Superior temporal gyrus (tissue), 1 donor: ENCODE results near the gene GCAT.
A peak's percentile ranks its signal among the peaks of the same experiment; 100 is the strongest.

Experiments
- DNase-seq: peaks from one replicate; pipeline ENCODE4 v3.0.0-alpha.2; 2016; ENCODE audit errors: extremely low spot score

Gene GCAT

DNA sequence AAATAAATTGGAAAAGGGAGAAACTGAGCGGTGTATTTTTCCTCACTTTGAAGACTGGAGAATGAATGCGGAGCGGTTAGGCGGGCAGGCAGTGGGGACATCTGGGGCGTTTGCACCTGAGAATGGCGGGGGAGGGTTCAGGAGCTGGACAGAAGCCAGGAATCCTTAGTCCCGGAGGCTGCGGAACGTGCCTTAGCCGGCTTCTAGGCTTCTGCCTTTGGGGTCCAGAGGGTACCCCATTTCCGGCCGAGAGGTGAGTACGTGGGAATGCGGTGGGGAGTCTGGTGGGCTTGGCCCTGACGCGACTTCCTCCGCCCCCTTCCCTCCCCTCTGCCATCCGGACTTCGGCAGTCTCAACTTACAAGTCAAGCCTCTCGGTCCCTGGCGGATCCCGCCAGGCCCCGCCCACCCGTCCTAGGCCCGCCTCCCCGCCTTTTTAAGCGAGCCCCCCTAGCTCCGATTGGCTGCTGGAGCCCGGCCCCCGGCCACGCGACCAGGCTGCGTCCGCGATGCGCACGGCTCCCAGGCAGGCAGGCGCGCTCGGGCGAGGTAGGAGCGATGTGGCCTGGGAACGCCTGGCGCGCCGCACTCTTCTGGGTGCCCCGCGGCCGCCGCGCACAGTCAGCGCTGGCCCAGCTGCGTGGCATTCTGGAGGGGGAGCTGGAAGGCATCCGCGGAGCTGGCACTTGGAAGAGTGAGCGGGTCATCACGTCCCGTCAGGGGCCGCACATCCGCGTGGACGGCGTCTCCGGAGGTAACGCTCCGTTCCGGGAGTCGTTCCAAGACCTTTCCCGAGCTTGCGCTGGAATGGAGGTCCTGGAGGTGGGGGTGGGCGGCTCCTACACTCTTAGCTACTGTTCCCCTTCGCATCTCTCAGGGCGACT lies at the start of gene GCAT:
Gene GCAT, plus strand, starts transcription at position 525 of the 884 bp plus-strand sequence. Its CDS starts 34 bp downstream, at position 559.
- peak; percentile 90 for DNase-seq

DNA sequence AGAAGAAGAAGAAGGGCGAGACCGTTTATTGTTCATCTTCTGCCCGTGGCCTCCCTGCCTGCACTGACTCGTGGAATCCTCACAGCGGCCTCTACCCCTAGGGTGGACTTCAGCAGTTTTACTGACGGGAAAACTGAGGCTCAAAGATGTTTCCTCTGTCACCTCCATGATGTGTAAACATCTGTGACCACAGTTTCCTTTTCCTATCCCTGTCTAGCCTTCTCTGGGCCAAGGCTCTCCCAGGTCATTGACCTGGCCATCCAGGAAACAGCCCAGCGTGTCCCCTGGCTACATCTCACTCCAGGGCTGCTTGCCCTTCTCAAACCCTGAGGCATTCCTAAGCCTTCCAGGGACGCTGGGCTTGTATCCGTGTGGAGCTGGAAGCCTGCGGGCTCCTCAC lies 49.0 kb upstream of the GCAT start:
- DNase-seq, result no peak

DNA sequence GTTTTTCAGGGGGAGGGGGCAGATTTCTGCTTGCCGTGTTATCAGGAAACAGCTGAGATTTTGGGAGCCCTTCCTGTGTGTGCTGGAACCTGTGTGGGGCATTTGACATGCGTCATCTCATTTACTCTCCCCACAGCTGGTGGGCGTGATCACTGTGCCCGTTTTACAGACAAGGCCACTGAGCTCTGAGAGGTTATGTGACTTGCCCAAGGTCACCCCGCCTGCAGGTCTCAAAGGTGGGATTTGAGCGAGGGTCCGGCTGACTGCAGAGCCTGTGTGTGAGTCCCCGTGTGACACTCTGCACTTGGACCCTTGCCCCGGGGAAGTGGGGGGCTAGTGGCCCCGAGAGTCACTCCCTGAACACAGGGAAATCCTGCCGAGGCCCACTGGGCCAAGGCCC lies 48.5 kb upstream of the GCAT start:
- no peak for DNase-seq

DNA sequence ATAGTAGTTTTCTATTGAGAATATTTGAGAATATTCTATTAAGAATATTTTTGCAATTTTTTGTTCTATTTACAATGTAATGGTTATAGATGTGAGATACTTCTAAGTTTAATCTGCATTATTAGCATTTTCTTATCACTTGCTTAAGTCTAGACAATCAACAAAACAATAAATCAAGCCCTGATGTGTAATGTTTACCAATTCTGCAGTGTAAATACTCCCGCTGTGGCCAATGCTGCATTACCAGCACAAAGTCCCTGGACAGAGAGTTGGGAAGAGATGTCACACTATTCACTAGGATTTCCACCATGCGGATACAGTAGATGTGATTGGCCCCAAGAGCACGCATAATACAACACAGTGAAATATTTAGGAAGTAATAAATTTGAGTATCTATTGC lies 47.6 kb upstream of the GCAT start:
- no peak for DNase-seq

DNA sequence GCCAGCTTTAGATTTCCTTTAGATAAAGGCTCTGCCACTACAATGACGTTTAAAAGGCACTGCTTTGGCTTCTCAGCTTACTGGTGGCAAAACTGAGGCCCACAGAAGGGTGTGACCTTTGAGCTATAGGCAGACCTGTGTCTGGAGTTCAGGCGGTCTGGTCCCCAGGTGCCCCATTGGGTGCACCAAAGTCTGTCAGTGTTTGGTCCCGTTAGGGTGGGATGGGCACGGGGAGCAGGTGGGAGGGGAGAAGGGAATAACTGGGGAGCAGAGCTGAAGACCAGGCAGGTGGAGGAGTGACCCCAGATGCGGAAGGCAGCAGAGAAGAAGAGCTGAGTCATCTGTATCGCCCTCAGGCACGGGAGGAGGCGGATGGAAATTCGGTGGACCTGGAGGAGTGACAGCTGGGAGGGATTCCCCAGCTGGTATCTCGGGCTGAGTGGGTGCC lies 45.3 kb upstream of the GCAT start:
- DNase-seq, result no peak

DNA sequence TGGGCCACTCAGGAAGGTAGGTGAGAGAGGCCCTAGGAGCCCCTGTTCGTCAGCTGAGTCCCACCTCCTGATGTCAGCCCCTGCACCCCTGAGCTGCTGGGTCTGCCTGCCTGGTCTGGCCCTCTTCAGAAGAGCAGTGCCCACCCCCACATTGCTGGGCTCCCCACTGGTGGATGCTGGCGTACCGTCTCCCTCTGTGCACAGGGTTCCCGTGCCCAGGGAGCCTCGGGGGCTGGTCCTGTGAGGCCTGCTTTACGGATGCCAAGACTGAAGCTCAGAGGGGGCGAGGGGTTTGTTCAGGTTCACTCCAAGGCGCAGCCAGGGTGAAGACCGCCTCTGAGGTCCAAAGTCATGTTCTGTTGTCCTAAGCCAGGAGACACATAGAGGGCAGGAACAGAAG lies 44.7 kb upstream of the GCAT start:
- DNase-seq, result no peak

DNA sequence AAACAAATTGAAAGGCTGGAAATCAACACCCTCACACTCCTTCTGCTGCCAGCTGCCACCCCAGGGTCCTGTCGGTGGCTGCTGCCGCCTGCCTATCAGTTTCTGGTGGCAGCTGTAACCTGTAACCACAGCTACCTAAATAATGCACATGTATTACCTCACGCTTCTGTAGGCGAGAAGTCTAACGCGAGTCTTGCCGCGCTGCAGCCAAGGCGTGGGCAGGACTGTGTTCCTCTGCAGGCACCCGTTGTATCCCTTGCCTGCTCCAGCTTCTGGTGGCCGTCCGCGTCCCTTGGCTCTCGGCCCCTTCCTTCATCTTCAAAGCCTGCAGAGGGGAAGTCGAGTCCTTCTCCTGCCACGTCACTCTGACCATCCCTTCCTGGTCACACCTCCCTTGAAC lies 44.1 kb upstream of the GCAT start:
- DNase-seq, result no peak

DNA sequence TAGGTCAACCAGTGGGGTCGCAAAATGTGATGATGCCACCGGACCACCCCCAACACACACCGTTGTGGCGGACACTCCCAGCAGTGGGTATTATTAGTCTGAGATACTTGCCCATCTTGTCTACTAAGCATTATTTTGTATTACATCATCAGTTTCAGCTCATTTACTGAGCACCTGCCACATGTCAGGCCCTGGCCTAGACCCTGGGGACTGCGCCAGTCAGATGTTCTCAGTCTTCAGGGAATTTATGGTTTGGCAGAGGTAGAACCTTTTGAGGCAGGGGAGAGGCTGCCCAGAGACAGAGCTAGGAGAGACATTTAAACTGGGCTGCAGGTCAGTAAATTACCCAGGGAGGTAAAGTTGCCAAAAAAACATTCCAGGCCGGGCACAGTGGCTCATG lies 43.1 kb upstream of the GCAT start:
- DNase-seq, result no peak

DNA sequence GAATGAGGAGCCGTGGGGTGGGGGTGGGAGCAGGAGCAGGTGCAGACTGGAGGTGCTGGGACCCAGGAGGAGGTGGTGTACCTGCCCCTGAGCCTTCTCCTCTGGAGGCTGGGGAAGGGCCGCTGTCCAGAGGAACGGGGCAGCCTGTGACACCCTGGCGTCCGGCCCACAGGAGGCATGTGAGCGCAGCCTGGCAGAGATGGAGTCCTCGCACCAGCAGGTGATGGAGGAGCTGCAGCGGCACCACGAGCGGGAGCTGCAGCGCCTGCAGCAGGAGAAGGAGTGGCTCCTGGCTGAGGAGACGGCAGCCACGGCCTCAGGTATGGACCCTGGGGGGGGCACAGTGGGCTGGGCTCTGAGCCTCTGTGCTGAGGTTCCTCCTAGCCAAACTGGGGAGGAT lies 42.2 kb upstream of the GCAT start:
- no peak for DNase-seq

DNA sequence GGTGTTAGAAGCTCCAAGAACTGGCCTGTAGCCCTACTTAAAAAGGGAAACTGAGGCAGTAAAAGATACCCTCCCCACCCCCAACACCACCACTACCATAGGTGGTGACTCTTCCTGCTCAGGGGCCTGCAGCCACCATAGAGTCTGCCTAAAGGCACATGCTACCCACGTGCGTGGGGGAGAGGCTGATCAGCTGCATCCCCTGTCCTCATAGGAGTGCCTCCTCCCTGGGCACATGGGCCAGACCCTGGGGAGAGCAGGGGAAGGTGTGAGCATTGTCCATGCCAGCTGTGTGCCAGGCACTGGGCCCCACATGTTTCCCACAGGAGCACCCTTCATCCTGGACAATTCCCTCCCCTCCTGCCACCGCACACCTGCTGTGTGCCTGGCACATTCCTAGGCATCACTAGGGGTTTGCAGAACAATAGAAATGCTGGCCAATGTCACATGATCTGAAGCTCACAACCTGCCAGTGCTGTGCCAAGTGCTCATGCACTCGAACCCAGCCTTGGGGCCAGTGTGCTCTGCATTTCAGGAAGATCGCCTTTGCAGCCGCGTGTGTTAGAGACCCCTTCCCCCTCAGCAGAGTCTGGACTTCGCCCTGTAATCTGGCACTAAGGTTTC lies 41.7 kb upstream of the GCAT start:
- no peak for DNase-seq

DNA sequence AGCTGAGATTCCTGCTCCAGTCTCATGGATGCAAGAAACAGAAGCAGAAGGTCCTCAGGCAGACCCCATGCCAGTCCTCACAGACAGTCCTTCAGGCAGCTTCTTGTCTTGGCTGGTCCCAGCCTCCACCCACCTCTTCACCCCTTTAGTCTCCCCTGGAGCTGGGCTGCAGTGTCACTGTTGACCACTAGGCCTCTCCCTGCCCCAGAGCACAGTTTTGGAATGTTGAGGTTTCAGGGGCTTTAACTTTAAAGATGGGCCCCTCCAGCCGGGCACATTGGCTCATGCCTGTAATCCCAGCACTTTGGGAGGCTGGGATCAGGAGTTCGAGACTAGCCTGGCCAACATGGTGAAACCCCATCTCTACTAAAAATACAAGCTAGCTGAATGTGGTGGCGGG lies 39.5 kb upstream of the GCAT start:
- DNase-seq, result no peak

DNA sequence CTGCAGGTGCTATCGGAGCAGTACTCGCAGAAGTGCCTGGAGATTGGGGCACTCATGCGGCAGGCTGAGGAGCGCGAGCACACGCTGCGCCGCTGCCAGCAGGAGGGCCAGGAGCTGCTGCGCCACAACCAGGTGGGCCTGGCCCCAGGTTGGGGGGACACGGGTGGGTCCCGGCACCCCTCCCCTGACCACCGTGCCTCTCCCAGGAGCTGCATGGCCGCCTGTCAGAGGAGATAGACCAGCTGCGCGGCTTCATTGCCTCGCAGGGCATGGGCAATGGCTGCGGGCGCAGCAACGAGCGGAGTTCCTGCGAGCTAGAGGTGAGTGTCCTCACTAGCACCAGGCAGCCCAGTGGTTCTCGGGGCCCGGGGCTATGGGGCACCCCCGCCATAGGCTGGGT lies 38.7 kb upstream of the GCAT start:
- DNase-seq, result no peak

DNA sequence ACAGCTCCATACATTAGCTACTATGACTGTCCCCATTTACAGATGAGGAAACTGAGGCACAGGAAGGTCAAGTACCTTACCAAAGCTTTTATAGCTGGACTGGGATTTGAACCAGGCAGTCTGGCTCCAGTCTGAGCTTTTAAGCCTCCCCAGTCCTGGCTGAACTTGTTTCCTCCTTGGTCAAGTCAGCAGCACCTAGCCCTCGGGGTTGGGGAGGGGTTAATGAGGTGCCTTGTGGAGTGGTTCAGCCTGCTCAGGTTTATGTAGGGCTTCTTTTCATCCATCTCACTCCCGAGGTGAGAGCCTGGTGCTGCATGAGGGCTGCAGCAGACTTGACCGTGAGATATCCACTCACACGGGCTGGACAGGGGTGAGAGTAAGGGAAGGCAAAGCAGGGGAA lies 36.7 kb upstream of the GCAT start:
- DNase-seq, result no peak

DNA sequence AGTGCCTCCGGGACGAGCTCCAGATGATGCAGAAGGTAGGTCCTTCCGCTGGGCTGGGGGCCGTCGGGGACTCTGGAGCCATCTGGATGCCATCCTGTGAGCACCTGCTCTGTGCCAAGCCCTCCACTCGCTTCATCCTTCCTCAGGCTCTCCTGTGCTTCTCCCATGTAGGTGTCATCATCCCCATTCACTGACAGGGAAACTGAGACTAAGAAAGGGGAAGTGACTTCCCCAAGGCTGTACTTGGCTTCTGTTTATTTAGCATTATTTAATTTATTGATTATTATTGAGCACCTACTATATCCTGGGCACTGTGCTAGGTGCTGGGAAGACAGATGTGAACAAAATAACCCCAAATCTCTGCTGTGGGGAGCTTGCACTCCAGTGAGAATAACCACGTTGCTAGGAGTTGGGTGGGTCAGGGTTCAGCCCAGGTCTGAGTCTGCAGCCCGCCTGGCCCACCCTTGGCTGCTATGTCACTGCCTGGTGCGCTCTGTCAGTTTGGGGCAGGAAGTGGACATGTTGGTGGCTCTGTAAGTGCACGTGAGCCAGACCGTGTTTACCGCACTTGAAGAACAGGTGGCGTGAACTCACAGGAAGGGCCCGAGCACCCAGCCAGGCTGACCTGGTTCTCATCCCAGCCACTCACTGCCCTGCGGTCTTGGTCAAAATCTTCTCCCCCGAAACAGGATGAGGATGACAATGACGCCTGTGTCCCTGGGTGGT lies 35.9 kb upstream of the GCAT start:
- no peak for DNase-seq

DNA sequence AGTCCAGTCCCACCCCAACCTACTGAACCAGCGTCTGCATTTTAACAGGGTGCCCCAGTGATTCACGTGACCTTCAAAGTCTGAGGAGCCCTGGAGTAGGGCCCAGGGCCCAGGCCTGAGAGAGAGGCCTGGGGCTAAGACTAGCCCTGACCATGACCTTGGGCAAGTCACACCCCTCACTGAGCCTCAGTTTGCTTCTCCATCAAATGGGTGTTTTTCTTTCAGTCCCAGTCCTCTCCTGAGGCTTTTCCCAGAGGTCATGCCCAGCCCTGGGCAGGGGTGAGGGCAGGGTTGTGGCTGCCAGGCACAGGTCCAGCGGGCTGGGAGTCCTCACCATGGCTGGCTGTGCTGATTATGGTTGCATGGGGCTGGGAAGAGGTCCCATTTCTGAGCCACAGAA lies 33.0 kb upstream of the GCAT start:
- no peak for DNase-seq

DNA sequence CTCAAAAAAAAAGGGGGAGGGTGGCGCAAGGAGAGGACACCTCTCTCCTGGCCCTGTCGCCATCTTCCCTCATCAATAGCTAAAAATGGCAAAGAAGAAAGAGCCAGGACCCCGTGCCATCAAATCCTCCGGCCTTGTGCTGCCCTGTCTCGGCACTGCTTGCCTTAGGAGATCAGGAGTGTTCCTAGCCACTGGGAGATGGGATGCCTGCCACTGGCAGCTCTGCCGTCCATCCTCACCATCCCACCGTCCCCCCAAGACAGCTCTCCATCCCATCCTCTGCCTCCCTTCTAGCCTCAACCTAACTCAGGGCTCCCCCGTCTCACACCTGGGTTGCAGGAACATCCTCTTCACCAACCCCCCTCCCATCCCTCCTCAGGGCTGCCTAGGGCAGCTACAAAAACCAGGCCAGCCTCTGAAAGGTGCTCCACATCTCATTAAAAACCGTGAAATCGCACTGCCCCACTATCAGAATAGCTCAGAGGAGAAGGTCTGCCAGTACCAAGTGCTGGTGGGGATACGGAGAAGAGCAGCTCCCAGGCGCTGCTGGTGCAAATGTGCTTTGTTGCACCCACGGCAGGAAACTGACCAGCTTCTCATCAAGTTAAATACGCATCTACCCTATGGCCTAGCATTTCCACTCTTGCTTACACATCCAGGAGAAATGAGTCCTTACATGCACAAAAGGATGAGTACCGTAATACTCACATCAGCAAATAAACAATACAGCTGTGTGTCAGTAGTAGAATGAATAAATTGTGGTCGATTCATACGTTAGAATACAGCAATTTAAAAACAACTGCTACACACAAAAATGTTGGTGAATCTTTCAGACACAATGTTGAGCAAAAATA lies 31.7 kb upstream of the GCAT start:
- DNase-seq, result no peak

DNA sequence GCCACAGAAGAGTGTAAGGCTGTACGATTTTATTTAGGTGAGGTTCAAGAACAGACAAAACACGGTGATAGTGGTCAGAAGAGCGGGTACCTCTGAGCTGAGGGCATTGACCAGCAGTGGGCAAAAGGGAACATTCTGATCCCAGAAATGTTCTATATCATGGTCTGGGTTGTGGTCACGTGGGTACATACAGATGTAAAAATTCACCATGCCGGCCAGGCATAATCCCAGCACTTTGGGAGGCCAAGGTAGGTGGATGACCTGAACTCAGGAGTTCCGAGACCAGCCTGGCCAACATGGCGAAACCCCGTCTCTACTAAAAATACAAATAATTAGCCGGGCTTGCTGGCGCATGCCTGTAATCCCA lies 31.1 kb upstream of the GCAT start:
- DNase-seq, result no peak

DNA sequence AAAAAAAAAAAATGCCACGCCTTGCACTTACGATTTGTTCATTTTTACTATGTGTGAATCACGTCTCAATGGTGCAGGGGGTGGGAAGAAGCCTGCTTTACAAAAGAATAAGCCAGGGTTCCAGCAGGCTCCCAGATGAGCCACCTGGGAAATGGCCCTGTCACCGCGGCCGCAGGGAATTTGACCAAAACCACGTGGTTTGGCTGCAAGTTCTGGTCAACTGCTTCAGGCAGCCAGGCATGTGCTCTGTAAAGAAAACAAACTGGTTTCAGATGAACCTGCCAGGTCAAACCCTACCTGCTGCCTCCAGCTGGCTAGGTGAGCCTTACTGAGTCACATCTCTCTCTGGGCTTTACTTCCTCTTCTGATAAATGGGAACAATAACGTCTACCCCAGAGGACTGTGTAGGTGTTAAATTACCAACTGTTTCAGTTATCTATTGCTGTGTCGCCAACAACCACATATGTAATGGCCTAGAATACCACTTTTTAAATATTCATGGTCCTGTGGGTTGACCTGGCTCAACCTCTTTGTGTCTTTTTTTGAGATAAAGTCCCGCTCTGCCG lies 30.5 kb upstream of the GCAT start:
- no peak for DNase-seq

DNA sequence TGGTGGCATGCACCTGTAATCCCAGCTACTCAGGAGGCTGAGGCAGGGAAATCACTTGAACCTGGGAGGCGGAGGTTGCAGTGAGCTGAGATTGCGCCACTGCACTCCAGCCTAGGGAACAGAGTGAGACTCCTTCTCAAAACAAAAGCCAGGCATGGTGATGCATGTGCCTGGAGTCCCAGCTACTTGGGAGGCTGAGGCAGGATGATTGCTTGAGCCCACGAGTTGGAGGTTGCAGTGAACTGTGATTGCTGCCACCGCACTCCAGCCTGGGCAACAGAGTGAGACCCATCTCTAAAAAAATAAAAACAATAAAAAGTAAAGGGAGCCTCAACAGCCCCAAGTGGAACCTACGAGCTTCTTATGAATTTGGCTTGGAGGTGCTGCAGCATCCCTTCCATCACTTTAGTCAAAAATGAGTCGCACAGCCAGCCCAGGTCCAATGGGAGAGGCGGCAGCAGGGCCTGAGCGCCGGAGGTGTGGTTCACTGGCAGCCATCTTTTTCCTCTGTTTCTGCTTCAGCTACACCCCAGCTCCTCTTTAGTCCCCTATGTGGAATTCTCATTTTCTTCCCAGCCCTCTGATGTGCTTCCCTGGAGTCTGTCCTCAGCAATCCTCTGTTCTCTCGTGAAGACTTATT lies 29.2 kb upstream of the GCAT start:
- DNase-seq, result no peak

DNA sequence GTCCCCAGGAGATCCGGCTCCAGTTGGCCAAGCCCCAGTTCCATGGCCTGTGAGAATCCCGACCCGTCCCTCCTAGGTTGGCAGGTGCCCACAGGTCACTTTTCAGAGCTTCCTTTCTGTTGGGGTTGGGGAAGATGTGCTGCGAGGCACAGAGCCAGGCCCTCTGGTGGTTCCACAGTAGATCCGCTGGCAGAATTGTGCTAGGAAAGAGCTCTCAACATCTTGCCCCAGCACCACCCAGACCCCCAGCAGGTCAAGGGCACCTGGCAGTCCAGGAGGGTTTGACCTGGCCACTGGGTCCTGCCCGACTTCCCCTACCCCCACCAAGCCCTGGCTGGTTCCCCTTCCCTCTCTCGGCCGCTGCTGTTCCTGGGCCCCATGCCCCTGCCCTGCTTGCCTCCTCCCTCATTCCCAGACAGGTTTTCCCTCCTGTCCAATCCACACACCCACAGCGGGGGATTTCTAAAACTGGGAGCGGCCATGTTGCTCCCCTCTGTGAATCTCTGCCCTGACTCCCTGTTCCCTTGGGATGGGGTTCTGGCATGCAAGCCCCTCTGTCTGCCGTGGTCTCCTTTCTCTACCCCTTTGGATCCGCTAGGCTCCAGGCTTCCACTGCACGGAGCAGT lies 26.2 kb upstream of the GCAT start:
- DNase-seq, result no peak
